Nucleus accumbens (tissue), 56 donors: ENCODE data around the gene ZDHHC22.

Experiments
- DNase-seq, 56 donors: peaks; one replicate each; lab custom pipeline; 2025; lab: John Stamatoyannopoulos, UW

The ZDHHC22 gene

GRCh38 chr14:77131871-77132486, 9.6 kb downstream of the ZDHHC22 start:
- DNase-seq: no peak

GRCh38 chr14:77131206-77131605, 10.4 kb downstream of the ZDHHC22 start:
- DNase-seq: no peak

- no peak for DNase-seq
Measured at GRCh38 chr14:77130386-77130785, 11.2 kb downstream of the ZDHHC22 start.

- peak in 2 of 56 donors; percentile 16 to 36 for DNase-seq
Measured at GRCh38 chr14:77128414-77128891, 13.1 kb downstream of the ZDHHC22 start.

- DNase-seq: no peak
Measured at GRCh38 chr14:77126461-77126990, 15.1 kb downstream of the ZDHHC22 start.

- no peak for DNase-seq
Measured at GRCh38 chr14:77125823-77126325, 15.7 kb downstream of the ZDHHC22 start.

- no peak for DNase-seq
Measured at GRCh38 chr14:77125281-77125801, 16.2 kb downstream of the ZDHHC22 start.

- peak in 45 of 56 donors; percentile 23 to 85 (median 69) for DNase-seq
Measured at GRCh38 chr14:77124345-77125280, 17.0 kb downstream of the ZDHHC22 start.

- DNase-seq: peak in 45 of 56 donors; percentile 15 to 89 (median 57)
Measured at GRCh38 chr14:77123381-77124325, 17.9 kb downstream of the ZDHHC22 start.

- DNase-seq: no peak
Measured at GRCh38 chr14:77122526-77123125, 19.0 kb downstream of the ZDHHC22 start.

GRCh38 chr14:77120771-77121743, 20.5 kb downstream of the ZDHHC22 start:
- DNase-seq: peak in 36 of 56 donors; percentile 20 to 74 (median 44)

GRCh38 chr14:77119851-77120250, 21.7 kb downstream of the ZDHHC22 start:
- no peak for DNase-seq

GRCh38 chr14:77116172-77116817, 25.3 kb downstream of the ZDHHC22 start:
- no peak for DNase-seq

- peak in 12 of 56 donors; percentile 9 to 58 (median 32) for DNase-seq
Measured at GRCh38 chr14:77114609-77115008, 27.0 kb downstream of the ZDHHC22 start.

- no peak for DNase-seq
Measured at GRCh38 chr14:77113644-77114043, 27.9 kb downstream of the ZDHHC22 start.

GRCh38 chr14:77111021-77111420, 30.6 kb downstream of the ZDHHC22 start:
- DNase-seq: peak in 28 of 56 donors; percentile 10 to 67 (median 35)

- DNase-seq: no peak
Measured at GRCh38 chr14:77110286-77110685, 31.3 kb downstream of the ZDHHC22 start.
